ENCODE results near the gene SORCS2.

- no peak for TF ChIP-seq CTCF (IDR thresholded peaks at IDR 0.05; ENCODE audit: low read length)
- TF ChIP-seq EZH2 (IDR thresholded peaks at IDR 0.05; ENCODE audit: borderline replicate concordance, low read length) = no peak
Observed at GRCh38 chr4:7327341-7327885, 135.1 kb downstream of the SORCS2 start.

All from OCI-LY1 (cell line).